Dendritic cell treated with granulocyte-macrophage colony-stimulating factor and Interleukin-4, amounts not matched to agents 40 ng/mL and 50 ng/mL, for 4 days (primary cell): ENCODE data around the gene UEVLD.

Experiments
- H3K27ac Mint-ChIP-seq: one replicate; pipeline ENCODE4 v1.8.0; 2022; ENCODE audit warnings: mild to moderate bottlenecking, mixed read lengths
- H3K27me3 Mint-ChIP-seq: one replicate; pipeline ENCODE4 v1.8.0; 2022; ENCODE audit warnings: mild to moderate bottlenecking, mixed read lengths
- H3K36me3 Mint-ChIP-seq: one replicate; pipeline ENCODE4 v1.8.0; 2022; ENCODE audit warnings: low read depth, mixed read lengths
- H3K4me1 Mint-ChIP-seq: one replicate; pipeline ENCODE4 v1.8.0; 2022; ENCODE audit warnings: low read depth, mixed read lengths
- H3K4me3 Mint-ChIP-seq: one replicate; pipeline ENCODE4 v1.8.0; 2022; ENCODE audit warnings: mild to moderate bottlenecking, moderate library complexity, mixed read lengths
- H3K9me3 Mint-ChIP-seq: one replicate; pipeline ENCODE4 v1.8.0; 2022; ENCODE audit warnings: mixed read lengths
- intact Hi-C: fragments of 100-400 bp; cut with micrococcal nuclease; formaldehyde crosslinking; loops from one replicate; pipeline ENCODE4 v1.15.0; 2022

UEVLD gene

GRCh38 chr11:18588297-18589252 is at the start of gene UEVLD:
Gene UEVLD (minus strand): TSS chr11:18588734. CDS start chr11:18588654, 80 bp downstream.
- peaks cover 5% of the 10 kb centered on the region for H3K4me1 Mint-ChIP-seq
- no peaks in the 10 kb centered on the region for H3K27me3 Mint-ChIP-seq
- no peaks in the 10 kb centered on the region for H3K9me3 Mint-ChIP-seq
- H3K36me3 Mint-ChIP-seq: no peaks in the 10 kb centered on the region
- H3K27ac Mint-ChIP-seq: no peak within 1 kb of the TSS
- H3K4me3 Mint-ChIP-seq: no peak within 1 kb of the TSS
- intact Hi-C loops: loop anchor here (1.0 to 5.0 kb wide), 4 partner anchors 46 to 144 kb away; partner anchors contain the start of gene SPTY2D1

GRCh38 chr11:18634140-18635032 is 45.9 kb upstream of the UEVLD start, which contains the start of gene SPTY2D1:
Gene SPTY2D1 (minus strand): TSS chr11:18634342. CDS start chr11:18634257, 85 bp downstream.
- intact Hi-C loops: loop anchor here (1.0 to 5.0 kb wide), 5 partner anchors 18 to 312 kb away; partner anchors contain the start of genes GTF2H1, HPS5, TMEM86A and TSG101
- Mint-ChIP-seq H3K27ac (peak within 1 kb of the TSS; percentile 98), H3K4me3 (peak within 1 kb of the TSS; percentile 82), H3K4me1 (peaks cover 14% of the 10 kb centered on the region), H3K9me3 (no peaks in the 10 kb centered on the region), H3K27me3 (peaks cover 10% of the 10 kb centered on the region), H3K36me3 (peaks cover 19% of the 10 kb centered on the region)

- intact Hi-C loops: loop anchor here (1.0 to 5.0 kb wide), 5 partner anchors 17 to 311 kb away; partner anchors contain the start of genes GTF2H1, HPS5, TMEM86A and TSG101
- H3K4me3 Mint-ChIP-seq: peak overlapping the region; percentile 82
- H3K36me3 Mint-ChIP-seq: peaks cover 19% of the 10 kb centered on the region
- peaks cover 10% of the 10 kb centered on the region for H3K27me3 Mint-ChIP-seq
- H3K4me1 Mint-ChIP-seq: peaks cover 14% of the 10 kb centered on the region
- H3K27ac Mint-ChIP-seq: peak overlapping the region; percentile 98
- no peaks in the 10 kb centered on the region for H3K9me3 Mint-ChIP-seq
Observed at GRCh38 chr11:18633256-18634139, 45.0 kb upstream of the UEVLD start.

GRCh38 chr11:18632841-18633240 is 44.3 kb upstream of the UEVLD start:
- Mint-ChIP-seq H3K27ac (peak overlapping the region; percentile 98), H3K4me1 (peaks cover 14% of the 10 kb centered on the region)

GRCh38 chr11:18624161-18624560 is 35.6 kb upstream of the UEVLD start:
- Mint-ChIP-seq H3K4me3 (no peak overlapping the region), H3K36me3 (peaks cover 6% of the 10 kb centered on the region), H3K9me3 (no peaks in the 10 kb centered on the region), H3K27me3 (no peaks in the 10 kb centered on the region), H3K4me1 (peaks cover 13% of the 10 kb centered on the region), H3K27ac (no peak overlapping the region)
- intact Hi-C loops: no loop called here

More at GRCh38 chr11:18632841-18633240, 44.3 kb upstream of the UEVLD start:
- H3K9me3 Mint-ChIP-seq: no peaks in the 10 kb centered on the region
- H3K4me3 Mint-ChIP-seq: peak overlapping the region; percentile 82
- intact Hi-C loops: loop anchor here (5.0 kb wide), 1 partner anchor 311 kb away; the partner anchor contains the start of genes GTF2H1 and HPS5
- peaks cover 19% of the 10 kb centered on the region for H3K36me3 Mint-ChIP-seq
- H3K27me3 Mint-ChIP-seq: peaks cover 10% of the 10 kb centered on the region

GRCh38 chr11:18623707-18624106 is 35.2 kb upstream of the UEVLD start:
- Mint-ChIP-seq H3K9me3 (no peaks in the 10 kb centered on the region), H3K4me3 (no peak overlapping the region), H3K27me3 (no peaks in the 10 kb centered on the region), H3K27ac (no peak overlapping the region), H3K4me1 (peaks cover 13% of the 10 kb centered on the region), H3K36me3 (peaks cover 6% of the 10 kb centered on the region)
- intact Hi-C loops: no loop called here

- intact Hi-C loops: no loop called here
- peaks cover 25% of the 10 kb centered on the region for H3K4me1 Mint-ChIP-seq
- H3K4me3 Mint-ChIP-seq: no peak overlapping the region
- H3K27me3 Mint-ChIP-seq: peaks cover 12% of the 10 kb centered on the region
- no peak overlapping the region for H3K27ac Mint-ChIP-seq
- no peaks in the 10 kb centered on the region for H3K9me3 Mint-ChIP-seq
- H3K36me3 Mint-ChIP-seq: peaks cover 27% of the 10 kb centered on the region
Observed at GRCh38 chr11:18618342-18619025, 29.9 kb upstream of the UEVLD start.

- Mint-ChIP-seq H3K9me3 (no peaks in the 10 kb centered on the region), H3K36me3 (peaks cover 33% of the 10 kb centered on the region), H3K27me3 (peaks cover 12% of the 10 kb centered on the region), H3K27ac (no peak overlapping the region), H3K4me3 (no peak overlapping the region), H3K4me1 (peaks cover 25% of the 10 kb centered on the region)
- intact Hi-C loops: no loop called here
Observed at GRCh38 chr11:18617688-18618341, 29.3 kb upstream of the UEVLD start.

- H3K4me1 Mint-ChIP-seq: peaks cover 25% of the 10 kb centered on the region
- intact Hi-C loops: loop anchor here (1.0 kb wide), 1 partner anchor 18 kb away; the partner anchor contains the start of gene SPTY2D1
- H3K27me3 Mint-ChIP-seq: peaks cover 12% of the 10 kb centered on the region
- peak overlapping the region; percentile 64 for H3K27ac Mint-ChIP-seq
- H3K4me3 Mint-ChIP-seq: peak overlapping the region; percentile 7
- H3K9me3 Mint-ChIP-seq: no peaks in the 10 kb centered on the region
- peaks cover 46% of the 10 kb centered on the region for H3K36me3 Mint-ChIP-seq
Observed at GRCh38 chr11:18615628-18616392, 27.3 kb upstream of the UEVLD start.

- Mint-ChIP-seq H3K4me1 (peaks cover 25% of the 10 kb centered on the region), H3K27me3 (peaks cover 12% of the 10 kb centered on the region), H3K27ac (no peak overlapping the region), H3K36me3 (peaks cover 53% of the 10 kb centered on the region), H3K4me3 (no peak overlapping the region), H3K9me3 (no peaks in the 10 kb centered on the region)
- intact Hi-C loops: no loop called here
Observed at GRCh38 chr11:18614667-18615066, 26.1 kb upstream of the UEVLD start.

GRCh38 chr11:18612394-18612793 is 23.9 kb upstream of the UEVLD start:
- H3K27me3 Mint-ChIP-seq: peaks cover 12% of the 10 kb centered on the region
- no peak overlapping the region for H3K27ac Mint-ChIP-seq
- H3K36me3 Mint-ChIP-seq: peaks cover 72% of the 10 kb centered on the region
- H3K4me3 Mint-ChIP-seq: no peak overlapping the region
- peaks cover 15% of the 10 kb centered on the region for H3K4me1 Mint-ChIP-seq
- no peaks in the 10 kb centered on the region for H3K9me3 Mint-ChIP-seq
- intact Hi-C loops: no loop called here
